HL-60 (cell line): ENCODE data around the gene RBM5.

Experiments
- DNase-seq, 2 experiments: peaks; one replicate each; pipeline ENCODE4 v3.0.0-alpha.2; 2010 to 2020; ENCODE audit warnings: low read depth in 1 of 2, low spot score in 1 of 2
- H3K27ac ChIP-seq: fragments of 250-450 bp; sonication (Bioruptor Pico); replicated peaks from 2 replicates; pipeline ENCODE4 v1.5.1; 2020; ENCODE audit warnings: mild to moderate bottlenecking, moderate library complexity
- H3K27me3 ChIP-seq: fragments of 250-450 bp; sonication (Bioruptor Pico); 2 replicates; pipeline ENCODE4 v1.5.1; 2021; ENCODE audit warnings: mild to moderate bottlenecking, moderate library complexity; ENCODE audit not compliant: insufficient read depth, poor library complexity, severe bottlenecking
- H3K4me3 ChIP-seq: replicated peaks from 2 replicates; pipeline ENCODE4 v1.5.1; 2011; ENCODE audit warnings: mild to moderate bottlenecking, control low read depth, low read length; ENCODE audit not compliant: insufficient read depth
- GABPA ChIP-seq: IDR thresholded peaks from 2 replicates; pipeline ENCODE4 v1.6.1; 2012; ENCODE audit warnings: low read depth
- POLR2AphosphoS5 ChIP-seq: IDR thresholded peaks from 2 replicates; pipeline ENCODE4 v1.6.1; 2012; ENCODE audit warnings: low read depth
- SPI1 ChIP-seq: IDR thresholded peaks from 2 replicates; pipeline ENCODE4 v1.6.1; 2012; ENCODE audit warnings: low read depth, mild to moderate bottlenecking, borderline replicate concordance
- TF ChIP-seq, protein P1 (sequence below): IDR thresholded peaks from one replicate; pipeline ENCODE4 v1.5.1; 2011; ENCODE audit warnings: low read length, control low read depth, inconsistent platforms; ENCODE audit not compliant: insufficient read depth
- TF ChIP-seq, protein P2 (sequence below): IDR thresholded peaks from 2 replicates; pipeline ENCODE4 v1.6.1; 2012; ENCODE audit warnings: low read depth; ENCODE audit not compliant: insufficient replicate concordance

Gene RBM5

DNA sequence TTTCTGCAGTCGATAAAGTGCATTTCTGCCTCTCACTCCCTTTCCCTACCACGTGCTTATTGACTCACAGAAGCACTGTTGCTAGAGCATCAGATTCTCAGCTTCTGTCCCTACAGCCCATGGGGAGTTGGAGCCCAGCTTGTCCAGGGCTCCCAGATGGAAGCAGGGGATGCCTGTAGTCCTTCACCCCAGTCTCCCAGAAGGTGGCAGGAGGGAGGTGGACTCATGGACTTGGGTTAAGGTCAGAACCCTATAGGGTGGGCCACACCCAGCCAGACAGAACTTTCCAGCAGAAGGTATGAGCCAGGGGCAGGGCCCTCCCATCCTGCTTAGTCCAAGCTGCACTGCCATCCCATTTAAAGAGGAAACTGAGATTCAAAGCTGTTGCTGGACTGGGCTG lies 33.4 kb downstream of the RBM5 start:
- DNase-seq: no peak
- TF ChIP-seq GABPA (no peak), POLR2AphosphoS5 (no peak)
- Histone ChIP-seq H3K27ac (no peak overlapping the region), H3K4me3 (no peak overlapping the region), H3K27me3 (no peaks in the 10 kb centered on the region)

DNA sequence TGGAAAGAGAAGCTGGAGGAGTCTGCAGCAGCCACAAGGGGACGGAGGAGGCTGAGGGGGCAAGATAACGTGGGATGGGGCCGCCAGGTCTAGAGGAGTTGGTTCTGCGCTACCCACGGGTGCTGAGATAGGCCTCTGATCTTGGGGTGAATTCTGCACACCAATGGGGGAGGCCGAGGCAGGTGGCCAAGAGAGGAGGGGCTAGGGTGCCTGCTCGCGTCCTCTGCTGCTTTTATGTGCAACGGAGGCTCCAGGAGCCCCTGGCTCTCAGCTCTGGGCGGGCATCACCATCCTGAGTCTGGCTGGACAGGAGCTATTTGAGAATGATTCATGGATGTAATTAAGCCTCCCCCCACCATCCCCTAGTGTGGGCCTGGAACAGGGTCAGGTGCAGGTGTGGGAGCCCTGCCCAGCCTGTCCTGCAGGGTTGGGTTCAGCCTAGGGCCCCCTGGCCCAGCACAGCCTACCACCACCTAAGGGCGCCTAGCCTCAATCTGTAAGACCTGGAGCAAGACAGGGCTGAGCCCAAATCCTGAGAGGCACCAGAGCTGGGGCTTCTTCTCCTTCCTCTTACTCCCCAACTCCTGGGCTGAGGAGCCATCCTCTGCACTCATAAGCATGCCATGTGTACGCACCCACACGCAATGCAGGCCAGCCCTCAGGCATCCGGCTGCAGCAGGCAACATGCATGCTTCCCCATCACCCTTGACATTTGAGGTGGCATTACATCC lies 34.1 kb downstream of the RBM5 start:
- Histone ChIP-seq H3K4me3 (no peak overlapping the region), H3K27me3 (no peaks in the 10 kb centered on the region), H3K27ac (no peak overlapping the region)
- TF ChIP-seq, protein P1, sequence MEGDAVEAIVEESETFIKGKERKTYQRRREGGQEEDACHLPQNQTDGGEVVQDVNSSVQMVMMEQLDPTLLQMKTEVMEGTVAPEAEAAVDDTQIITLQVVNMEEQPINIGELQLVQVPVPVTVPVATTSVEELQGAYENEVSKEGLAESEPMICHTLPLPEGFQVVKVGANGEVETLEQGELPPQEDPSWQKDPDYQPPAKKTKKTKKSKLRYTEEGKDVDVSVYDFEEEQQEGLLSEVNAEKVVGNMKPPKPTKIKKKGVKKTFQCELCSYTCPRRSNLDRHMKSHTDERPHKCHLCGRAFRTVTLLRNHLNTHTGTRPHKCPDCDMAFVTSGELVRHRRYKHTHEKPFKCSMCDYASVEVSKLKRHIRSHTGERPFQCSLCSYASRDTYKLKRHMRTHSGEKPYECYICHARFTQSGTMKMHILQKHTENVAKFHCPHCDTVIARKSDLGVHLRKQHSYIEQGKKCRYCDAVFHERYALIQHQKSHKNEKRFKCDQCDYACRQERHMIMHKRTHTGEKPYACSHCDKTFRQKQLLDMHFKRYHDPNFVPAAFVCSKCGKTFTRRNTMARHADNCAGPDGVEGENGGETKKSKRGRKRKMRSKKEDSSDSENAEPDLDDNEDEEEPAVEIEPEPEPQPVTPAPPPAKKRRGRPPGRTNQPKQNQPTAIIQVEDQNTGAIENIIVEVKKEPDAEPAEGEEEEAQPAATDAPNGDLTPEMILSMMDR: no peak
- TF ChIP-seq, protein P2, sequence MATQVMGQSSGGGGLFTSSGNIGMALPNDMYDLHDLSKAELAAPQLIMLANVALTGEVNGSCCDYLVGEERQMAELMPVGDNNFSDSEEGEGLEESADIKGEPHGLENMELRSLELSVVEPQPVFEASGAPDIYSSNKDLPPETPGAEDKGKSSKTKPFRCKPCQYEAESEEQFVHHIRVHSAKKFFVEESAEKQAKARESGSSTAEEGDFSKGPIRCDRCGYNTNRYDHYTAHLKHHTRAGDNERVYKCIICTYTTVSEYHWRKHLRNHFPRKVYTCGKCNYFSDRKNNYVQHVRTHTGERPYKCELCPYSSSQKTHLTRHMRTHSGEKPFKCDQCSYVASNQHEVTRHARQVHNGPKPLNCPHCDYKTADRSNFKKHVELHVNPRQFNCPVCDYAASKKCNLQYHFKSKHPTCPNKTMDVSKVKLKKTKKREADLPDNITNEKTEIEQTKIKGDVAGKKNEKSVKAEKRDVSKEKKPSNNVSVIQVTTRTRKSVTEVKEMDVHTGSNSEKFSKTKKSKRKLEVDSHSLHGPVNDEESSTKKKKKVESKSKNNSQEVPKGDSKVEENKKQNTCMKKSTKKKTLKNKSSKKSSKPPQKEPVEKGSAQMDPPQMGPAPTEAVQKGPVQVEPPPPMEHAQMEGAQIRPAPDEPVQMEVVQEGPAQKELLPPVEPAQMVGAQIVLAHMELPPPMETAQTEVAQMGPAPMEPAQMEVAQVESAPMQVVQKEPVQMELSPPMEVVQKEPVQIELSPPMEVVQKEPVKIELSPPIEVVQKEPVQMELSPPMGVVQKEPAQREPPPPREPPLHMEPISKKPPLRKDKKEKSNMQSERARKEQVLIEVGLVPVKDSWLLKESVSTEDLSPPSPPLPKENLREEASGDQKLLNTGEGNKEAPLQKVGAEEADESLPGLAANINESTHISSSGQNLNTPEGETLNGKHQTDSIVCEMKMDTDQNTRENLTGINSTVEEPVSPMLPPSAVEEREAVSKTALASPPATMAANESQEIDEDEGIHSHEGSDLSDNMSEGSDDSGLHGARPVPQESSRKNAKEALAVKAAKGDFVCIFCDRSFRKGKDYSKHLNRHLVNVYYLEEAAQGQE: no peak
- TF ChIP-seq POLR2AphosphoS5 (no peak; the same call in 1 of the 2 replicates), SPI1 (no peak), GABPA (no peak)
- no peak for DNase-seq

DNA sequence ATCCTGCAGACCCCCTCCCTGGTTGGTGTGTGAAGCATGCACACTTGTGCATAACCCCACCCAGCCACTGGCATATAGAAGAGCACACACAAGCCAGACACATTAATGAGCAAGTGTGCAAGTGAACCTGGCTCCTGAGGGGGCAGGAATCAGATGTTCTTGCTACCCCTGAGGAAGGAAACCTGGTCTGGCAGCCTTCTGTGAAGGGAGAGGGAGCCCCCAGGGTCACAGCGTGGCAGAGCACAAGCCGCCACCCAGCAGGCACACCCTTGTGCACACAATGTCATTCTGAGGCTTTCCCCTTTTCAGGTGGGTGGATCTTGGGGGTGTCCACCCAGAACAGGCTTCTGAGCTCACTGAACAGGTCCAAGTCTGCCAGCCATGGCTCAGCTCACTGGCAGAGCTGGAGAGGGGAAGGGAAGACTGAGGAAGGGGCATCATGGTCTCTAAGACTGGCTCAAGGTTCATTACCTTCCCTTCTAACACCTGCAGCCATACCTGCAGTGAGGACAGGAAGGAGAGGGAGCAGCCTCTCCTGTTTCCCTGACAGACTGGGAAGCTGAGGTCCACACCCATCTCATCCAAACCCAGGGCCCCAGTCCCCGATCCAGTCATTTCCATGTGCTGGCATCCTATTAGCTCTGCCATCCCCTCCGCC lies 34.8 kb downstream of the RBM5 start:
- Histone ChIP-seq H3K27ac (no peak overlapping the region), H3K4me3 (no peak overlapping the region), H3K27me3 (no peaks in the 10 kb centered on the region)
- TF ChIP-seq, protein P1: no peak
- TF ChIP-seq GABPA: no peak
- TF ChIP-seq, protein P2: no peak
- TF ChIP-seq SPI1: no peak
- TF ChIP-seq POLR2AphosphoS5: no peak; the same call in 1 of the 2 replicates
- DNase-seq: no peak

DNA sequence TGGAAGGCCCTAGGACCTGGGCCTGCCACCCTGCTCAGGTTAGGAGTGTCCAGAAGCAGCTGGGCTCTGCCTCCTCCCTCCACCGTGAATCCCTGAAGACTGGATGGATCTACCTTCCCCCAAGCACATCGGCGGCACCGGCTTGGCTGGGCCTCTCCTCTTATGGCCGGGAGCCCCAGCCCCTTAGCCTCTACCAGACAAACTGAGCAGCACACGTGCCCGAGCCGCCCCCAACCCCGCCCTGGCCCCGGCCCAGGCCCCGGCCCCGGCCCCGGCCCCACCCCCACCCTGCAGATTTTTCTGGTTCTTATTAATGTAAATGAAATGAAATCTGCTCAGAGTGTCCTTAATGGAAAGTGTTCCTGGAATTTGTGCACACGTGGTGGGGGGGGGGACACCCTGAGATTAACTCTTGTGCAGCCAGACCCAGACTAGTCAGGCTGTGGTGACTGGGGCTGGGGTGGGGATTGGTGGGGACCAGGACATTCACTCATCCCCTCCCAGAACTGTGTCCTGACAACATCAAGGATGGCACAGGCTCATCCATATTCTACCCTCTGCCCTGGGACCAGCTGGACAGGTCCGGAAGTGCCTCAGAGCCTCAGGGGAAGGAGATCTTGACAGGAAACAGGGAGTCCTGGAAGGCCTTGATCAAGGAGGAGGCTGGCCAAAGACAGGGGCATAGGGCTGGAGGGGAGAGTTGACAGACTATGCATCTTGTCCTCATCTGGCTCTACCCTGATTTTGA lies 35.5 kb downstream of the RBM5 start:
- TF ChIP-seq POLR2AphosphoS5: no peak
- TF ChIP-seq, protein P1: no peak
- TF ChIP-seq, protein P2: no peak
- no peak for TF ChIP-seq GABPA
- no peak for TF ChIP-seq SPI1
- no peaks in the 10 kb centered on the region for H3K27me3 ChIP-seq
- no peak for DNase-seq
- H3K4me3 ChIP-seq: no peak overlapping the region
- H3K27ac ChIP-seq: no peak overlapping the region
